Keratinocyte (primary cell): ENCODE data around the gene AEN.

Experiments used
- CTCF ChIP-seq, 3 experiments: IDR thresholded peaks in 1 of 3; conservative IDR thresholded peaks in 1 of 3; optimal IDR thresholded peaks in 1 of 3; 2 replicates in 2 of 3; 3 replicates in 1 of 3; pipeline versions ENCODE3 to v1.5.1; 2011; ENCODE audit warnings: low read length in 3 of 3, mild to moderate bottlenecking in 3 of 3, moderate library complexity in 2 of 3, control low read depth in 1 of 3, inconsistent platforms in 1 of 3; ENCODE audit not compliant: insufficient read depth in 2 of 3; ENCODE audit errors: extremely low read depth in 1 of 3
- EZH2 ChIP-seq: IDR thresholded peaks from one replicate; pipeline ENCODE4 v1.6.1; 2012; ENCODE audit warnings: inconsistent platforms, mild to moderate bottlenecking, low read length, moderate library complexity

- TF ChIP-seq CTCF (optimal IDR thresholded peaks at IDR 0.05 in 1 of 3, IDR thresholded peaks at IDR 0.05 in 1 of 3, conservative IDR thresholded peaks at IDR 0.05 in 1 of 3; ENCODE audit: extremely low read depth in 1 of 3, insufficient read depth in 2 of 3, low read length in 3 of 3) (no peak), EZH2 (no peak)
These were observed 2.5 kb downstream of the AEN start for GRCh38 chr15:88623632-88624031.
